Transverse colon (tissue), 4 donors: ENCODE data around the gene KIAA0232.

Experiments
- CTCF ChIP-seq, 5 experiments: fragments of 200-600 bp in 3 of 5; fragments of 450-650 bp in 2 of 5; sonication (generic) in 3 of 5; IDR thresholded peaks; 1 replicate in 2 of 5; 2 replicates in 3 of 5; pipeline ENCODE4 v1.5.1; 2016 to 2017; ENCODE audit warnings: antibody characterized with exemption in 5 of 5, inconsistent platforms in 3 of 5, mild to moderate bottlenecking in 2 of 5, moderate library complexity in 1 of 5
- EP300 ChIP-seq: sonication (generic); formaldehyde crosslinking; IDR thresholded peaks from one replicate; pipeline ENCODE4 v1.6.1; 2017; ENCODE audit warnings: antibody characterized with exemption, low read depth
- POLR2AphosphoS5 ChIP-seq, 3 donors: sonication (generic); formaldehyde crosslinking; IDR thresholded peaks; one replicate each; pipeline ENCODE4 v1.6.1; 2016; ENCODE audit warnings: antibody characterized with exemption in 3 of 3

GRCh38 chr4:6804082-6804752, 21.7 kb downstream of the KIAA0232 start:
- TF ChIP-seq POLR2AphosphoS5 (IDR thresholded peaks at IDR 0.05) (no peak), CTCF (IDR thresholded peaks at IDR 0.05) (no peak), EP300 (no peak)
